Measurements from ENCODE around the gene VEGFC.

The VEGFC gene
- 0 reads per million in 2 donors for total RNA-seq

- no peak for DNase-seq
Measured at GRCh38 chr4:176792326-176793059, at the start of gene VEGFC. Gene VEGFC (minus strand): TSS chr4:176792922. CDS start chr4:176792311, 611 bp downstream.

GRCh38 chr4:176841711-176842112, 49.0 kb upstream of the VEGFC start:
- DNase-seq, result no peak

GRCh38 chr4:176840166-176840565, 47.4 kb upstream of the VEGFC start:
- DNase-seq, result no peak

GRCh38 chr4:176839656-176840055, 46.9 kb upstream of the VEGFC start:
- DNase-seq, result no peak

- no peak for DNase-seq
Measured at GRCh38 chr4:176838601-176839433, 46.1 kb upstream of the VEGFC start.

- no peak for DNase-seq
Measured at GRCh38 chr4:176837169-176837895, 44.6 kb upstream of the VEGFC start.

GRCh38 chr4:176834531-176834930, 41.8 kb upstream of the VEGFC start:
- DNase-seq, result no peak

- DNase-seq, result no peak
Measured at GRCh38 chr4:176833400-176834175, 40.9 kb upstream of the VEGFC start.

- DNase-seq, result no peak
Measured at GRCh38 chr4:176830971-176831370, 38.2 kb upstream of the VEGFC start.

- DNase-seq, result no peak
Measured at GRCh38 chr4:176825586-176825985, 32.9 kb upstream of the VEGFC start.

GRCh38 chr4:176824645-176825366, 32.1 kb upstream of the VEGFC start:
- DNase-seq, result no peak

- no peak for DNase-seq
Measured at GRCh38 chr4:176818531-176818930, 25.8 kb upstream of the VEGFC start.

GRCh38 chr4:176817204-176817603, 24.5 kb upstream of the VEGFC start:
- DNase-seq, result no peak

GRCh38 chr4:176814770-176815169, 22.0 kb upstream of the VEGFC start:
- no peak for DNase-seq

GRCh38 chr4:176810481-176811249, 17.9 kb upstream of the VEGFC start:
- DNase-seq, result no peak

GRCh38 chr4:176806778-176807375, 14.2 kb upstream of the VEGFC start:
- no peak for DNase-seq

- DNase-seq, result no peak
Measured at GRCh38 chr4:176805155-176805554, 12.4 kb upstream of the VEGFC start.

GRCh38 chr4:176800891-176801534, 8.3 kb upstream of the VEGFC start:
- no peak for DNase-seq

- DNase-seq, result no peak
Measured at GRCh38 chr4:176799653-176800052, 6.9 kb upstream of the VEGFC start.

- DNase-seq, result no peak
Measured at GRCh38 chr4:176798540-176798939, 5.8 kb upstream of the VEGFC start.
